ENCODE data around the gene ADGRV1.

The ADGRV1 gene

DNA sequence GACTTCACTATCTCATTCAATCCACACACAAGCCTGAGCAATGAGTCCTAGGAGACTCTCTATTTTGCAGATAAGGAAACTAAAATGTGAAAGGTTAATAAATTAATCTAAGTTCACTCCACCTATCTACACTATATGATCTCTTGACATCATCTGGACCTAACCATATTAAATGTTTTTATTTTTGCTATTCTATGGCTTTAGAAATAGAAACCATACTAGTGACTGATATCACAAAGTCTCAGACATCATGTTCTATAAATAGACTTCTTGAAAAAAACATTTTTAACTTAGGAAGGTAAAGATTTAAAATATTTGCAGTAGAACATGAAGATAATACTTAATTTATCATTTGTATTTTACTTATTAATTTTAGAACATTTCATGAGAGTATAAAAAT lies 9.4 kb upstream of the ADGRV1 start:
- Histone ChIP-seq H3K4me3 (ENCODE audit: low read depth, low read length) (no peak overlapping the region), H3K4me1 (ENCODE audit: control insufficient read depth, insufficient read depth, low read length) (peaks cover 13% of the 10 kb centered on the region), H3K36me3 (ENCODE audit: control insufficient read depth in 2 of 2, insufficient read depth in 1 of 2, low read length in 2 of 2) (no peaks in the 10 kb centered on the region), H3K9me3 (ENCODE audit: control insufficient read depth, insufficient read depth, low read depth, low read length) (no peaks in the 10 kb centered on the region), H3K27ac (ENCODE audit: extremely low read depth, low read depth, low read length) (no peak overlapping the region)
- TF ChIP-seq ZNF544 (tag by site-specific recombination; IDR thresholded peaks at IDR 0.05) (no peak), ZNF473 (tag by site-specific recombination; IDR thresholded peaks at IDR 0.05) (no peak), ZNF571 (tag by site-specific recombination; IDR thresholded peaks at IDR 0.05) (no peak), ZNF76 (tag by site-specific recombination; IDR thresholded peaks at IDR 0.05; ENCODE audit: borderline replicate concordance, low read depth) (no peak), ZFP41 (tag by site-specific recombination; IDR thresholded peaks at IDR 0.05; ENCODE audit: borderline replicate concordance) (no peak), ZNF114 (tag by site-specific recombination; IDR thresholded peaks at IDR 0.05) (no peak), ZNF654 (tag by site-specific recombination; IDR thresholded peaks at IDR 0.05; ENCODE audit: low read depth) (no peak), ZXDB (tag by site-specific recombination; IDR thresholded peaks at IDR 0.05) (no peak), ZNF501 (tag by site-specific recombination; IDR thresholded peaks at IDR 0.05) (no peak), ZNF404 (tag by site-specific recombination; IDR thresholded peaks at IDR 0.05) (no peak), ZNF837 (tag by site-specific recombination; IDR thresholded peaks at IDR 0.05) (no peak), SP7 (tag by site-specific recombination; IDR thresholded peaks at IDR 0.05) (no peak)
- TF ChIP-seq, protein P1, sequence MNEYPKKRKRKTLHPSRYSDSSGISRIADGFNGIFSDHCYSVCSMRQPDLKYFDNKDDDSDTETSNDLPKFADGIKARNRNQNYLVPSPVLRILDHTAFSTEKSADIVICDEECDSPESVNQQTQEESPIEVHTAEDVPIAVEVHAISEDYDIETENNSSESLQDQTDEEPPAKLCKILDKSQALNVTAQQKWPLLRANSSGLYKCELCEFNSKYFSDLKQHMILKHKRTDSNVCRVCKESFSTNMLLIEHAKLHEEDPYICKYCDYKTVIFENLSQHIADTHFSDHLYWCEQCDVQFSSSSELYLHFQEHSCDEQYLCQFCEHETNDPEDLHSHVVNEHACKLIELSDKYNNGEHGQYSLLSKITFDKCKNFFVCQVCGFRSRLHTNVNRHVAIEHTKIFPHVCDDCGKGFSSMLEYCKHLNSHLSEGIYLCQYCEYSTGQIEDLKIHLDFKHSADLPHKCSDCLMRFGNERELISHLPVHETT (tag by site-specific recombination; IDR thresholded peaks at IDR 0.05), result no peak
- TF ChIP-seq, protein P2, sequence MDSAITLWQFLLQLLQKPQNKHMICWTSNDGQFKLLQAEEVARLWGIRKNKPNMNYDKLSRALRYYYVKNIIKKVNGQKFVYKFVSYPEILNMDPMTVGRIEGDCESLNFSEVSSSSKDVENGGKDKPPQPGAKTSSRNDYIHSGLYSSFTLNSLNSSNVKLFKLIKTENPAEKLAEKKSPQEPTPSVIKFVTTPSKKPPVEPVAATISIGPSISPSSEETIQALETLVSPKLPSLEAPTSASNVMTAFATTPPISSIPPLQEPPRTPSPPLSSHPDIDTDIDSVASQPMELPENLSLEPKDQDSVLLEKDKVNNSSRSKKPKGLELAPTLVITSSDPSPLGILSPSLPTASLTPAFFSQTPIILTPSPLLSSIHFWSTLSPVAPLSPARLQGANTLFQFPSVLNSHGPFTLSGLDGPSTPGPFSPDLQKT (IDR thresholded peaks at IDR 0.05; ENCODE audit: borderline replicate concordance, low read depth, low read length), result no peak
- TF ChIP-seq, protein P3, sequence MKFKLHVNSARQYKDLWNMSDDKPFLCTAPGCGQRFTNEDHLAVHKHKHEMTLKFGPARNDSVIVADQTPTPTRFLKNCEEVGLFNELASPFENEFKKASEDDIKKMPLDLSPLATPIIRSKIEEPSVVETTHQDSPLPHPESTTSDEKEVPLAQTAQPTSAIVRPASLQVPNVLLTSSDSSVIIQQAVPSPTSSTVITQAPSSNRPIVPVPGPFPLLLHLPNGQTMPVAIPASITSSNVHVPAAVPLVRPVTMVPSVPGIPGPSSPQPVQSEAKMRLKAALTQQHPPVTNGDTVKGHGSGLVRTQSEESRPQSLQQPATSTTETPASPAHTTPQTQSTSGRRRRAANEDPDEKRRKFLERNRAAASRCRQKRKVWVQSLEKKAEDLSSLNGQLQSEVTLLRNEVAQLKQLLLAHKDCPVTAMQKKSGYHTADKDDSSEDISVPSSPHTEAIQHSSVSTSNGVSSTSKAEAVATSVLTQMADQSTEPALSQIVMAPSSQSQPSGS (tag by site-specific recombination; IDR thresholded peaks at IDR 0.05; ENCODE audit: low read depth), result no peak
- ChIA-PET POLR2A (interaction anchor here (1.0 to 5.2 kb wide), 3 partner anchors 10 to 140 kb away, joined by 3 to 27 read pairs (median 18); partner anchors contain the start of genes ADGRV1, CETN3, MBLAC2 and POLR3G), CTCF (interaction anchor here (0.6 to 2.0 kb wide), 2 partner anchors 19 to 110 kb away, joined by 4 to 9 read pairs; partner anchors contain the start of gene LYSMD3)

DNA sequence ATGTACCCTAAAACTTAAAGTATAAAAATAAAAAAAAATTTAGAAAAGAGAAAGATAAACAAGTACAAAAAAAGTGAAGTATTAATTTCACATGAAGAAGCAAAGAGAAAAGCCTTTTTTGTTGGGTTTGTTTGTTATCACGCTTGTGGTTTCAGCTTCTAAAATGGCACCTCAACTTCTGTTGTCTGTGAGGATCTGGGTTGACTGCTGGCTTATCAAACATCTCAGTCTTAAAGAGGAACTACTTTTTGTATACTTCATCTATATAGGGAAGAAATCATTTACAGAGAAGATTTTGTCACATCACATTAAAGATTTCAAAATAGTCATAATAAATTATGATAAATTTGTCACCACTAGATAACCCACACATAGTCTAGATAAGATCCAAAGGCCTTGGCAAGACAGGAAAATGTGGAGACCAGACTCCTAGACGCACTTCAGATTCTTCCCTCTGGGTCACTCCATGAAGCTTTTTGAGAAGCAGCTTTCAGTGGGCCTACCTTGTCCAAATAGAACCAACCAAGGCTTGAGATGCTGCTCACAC lies 8.8 kb upstream of the ADGRV1 start:
- no peaks in the 10 kb centered on the region for H3K36me3 ChIP-seq (ENCODE audit: control insufficient read depth in 2 of 2, insufficient read depth in 1 of 2, low read length in 2 of 2)
- H3K4me3 ChIP-seq (ENCODE audit: low read depth, low read length), result no peak overlapping the region
- H3K27ac ChIP-seq (ENCODE audit: extremely low read depth, low read depth, low read length), result no peak overlapping the region; the same call in 1 of the 2 replicates
- H3K4me1 ChIP-seq (ENCODE audit: control insufficient read depth, insufficient read depth, low read length), result peaks cover 13% of the 10 kb centered on the region
- TF ChIP-seq ZBTB1 (tag by site-specific recombination; IDR thresholded peaks at IDR 0.05), result no peak
- TF ChIP-seq, protein P4, sequence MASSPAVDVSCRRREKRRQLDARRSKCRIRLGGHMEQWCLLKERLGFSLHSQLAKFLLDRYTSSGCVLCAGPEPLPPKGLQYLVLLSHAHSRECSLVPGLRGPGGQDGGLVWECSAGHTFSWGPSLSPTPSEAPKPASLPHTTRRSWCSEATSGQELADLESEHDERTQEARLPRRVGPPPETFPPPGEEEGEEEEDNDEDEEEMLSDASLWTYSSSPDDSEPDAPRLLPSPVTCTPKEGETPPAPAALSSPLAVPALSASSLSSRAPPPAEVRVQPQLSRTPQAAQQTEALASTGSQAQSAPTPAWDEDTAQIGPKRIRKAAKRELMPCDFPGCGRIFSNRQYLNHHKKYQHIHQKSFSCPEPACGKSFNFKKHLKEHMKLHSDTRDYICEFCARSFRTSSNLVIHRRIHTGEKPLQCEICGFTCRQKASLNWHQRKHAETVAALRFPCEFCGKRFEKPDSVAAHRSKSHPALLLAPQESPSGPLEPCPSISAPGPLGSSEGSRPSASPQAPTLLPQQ (tag by site-specific recombination; IDR thresholded peaks at IDR 0.05), result 0 out of 2 replicates have a peak, but pooled peaks have one; percentile 21
- TF ChIP-seq, protein P5, sequence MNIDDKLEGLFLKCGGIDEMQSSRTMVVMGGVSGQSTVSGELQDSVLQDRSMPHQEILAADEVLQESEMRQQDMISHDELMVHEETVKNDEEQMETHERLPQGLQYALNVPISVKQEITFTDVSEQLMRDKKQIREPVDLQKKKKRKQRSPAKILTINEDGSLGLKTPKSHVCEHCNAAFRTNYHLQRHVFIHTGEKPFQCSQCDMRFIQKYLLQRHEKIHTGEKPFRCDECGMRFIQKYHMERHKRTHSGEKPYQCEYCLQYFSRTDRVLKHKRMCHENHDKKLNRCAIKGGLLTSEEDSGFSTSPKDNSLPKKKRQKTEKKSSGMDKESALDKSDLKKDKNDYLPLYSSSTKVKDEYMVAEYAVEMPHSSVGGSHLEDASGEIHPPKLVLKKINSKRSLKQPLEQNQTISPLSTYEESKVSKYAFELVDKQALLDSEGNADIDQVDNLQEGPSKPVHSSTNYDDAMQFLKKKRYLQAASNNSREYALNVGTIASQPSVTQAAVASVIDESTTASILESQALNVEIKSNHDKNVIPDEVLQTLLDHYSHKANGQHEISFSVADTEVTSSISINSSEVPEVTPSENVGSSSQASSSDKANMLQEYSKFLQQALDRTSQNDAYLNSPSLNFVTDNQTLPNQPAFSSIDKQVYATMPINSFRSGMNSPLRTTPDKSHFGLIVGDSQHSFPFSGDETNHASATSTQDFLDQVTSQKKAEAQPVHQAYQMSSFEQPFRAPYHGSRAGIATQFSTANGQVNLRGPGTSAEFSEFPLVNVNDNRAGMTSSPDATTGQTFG (tag by site-specific recombination; IDR thresholded peaks at IDR 0.05; ENCODE audit: borderline replicate concordance), result no peak
- TF ChIP-seq ZNF169 (tag by site-specific recombination; IDR thresholded peaks at IDR 0.05), result no peak
- CTCF ChIA-PET, result interaction anchor here (0.6 kb wide), 1 partner anchor 13 kb away, joined by 4 read pairs; no protein-coding TSS in a partner anchor
- POLR2A ChIA-PET, result interaction anchor here (1.0 to 5.2 kb wide), 4 partner anchors 9 to 140 kb away, joined by 3 to 27 read pairs (median 12); partner anchors contain the start of genes ADGRV1, CETN3, MBLAC2 and POLR3G
- no peaks in the 10 kb centered on the region for H3K9me3 ChIP-seq (ENCODE audit: control insufficient read depth, insufficient read depth, low read depth, low read length)
